H1 (cell line): ENCODE results near the gene INPP5B. TPM values are rescaled to one million over a fixed set of nuclear protein-coding genes. Genes with fewer than 3 reads are reported as not detected.

Source experiments
- MAFK ChIP-seq: IDR thresholded peaks from 2 replicates; pipeline ENCODE4 v1.6.1; 2012; ENCODE audit warnings: low read depth, mild to moderate bottlenecking, improper control_type of control experiment, low read length
- POU5F1 ChIP-seq: IDR thresholded peaks from 2 replicates; pipeline ENCODE4 v1.6.1; 2011; ENCODE audit warnings: low read depth, mild to moderate bottlenecking, low read length, moderate library complexity
- RNF2 ChIP-seq: fragments of 200-900, 300-1000 bp; sonication (generic); IDR thresholded peaks from 2 replicates; pipeline ENCODE4 v1.7.1; 2016; ENCODE audit warnings: borderline replicate concordance, low read depth, mild to moderate bottlenecking, antibody characterized with exemption, low read length; ENCODE audit not compliant: poor library complexity, severe bottlenecking; ENCODE audit errors: missing control alignments
- polyA plus RNA-seq, 7 experiments: library from polyadenylated mRNA; depleted of rRNA in 3 of 7; stranded (reverse) in 5 of 7; unstranded in 2 of 7; fragments of >200 nt in 5 of 7; fragments of 200-250 nt in 2 of 7; gene quantifications; 1 replicate in 5 of 7; 2 replicates in 1 of 7; 4 replicates in 1 of 7; pipeline versions ENCODE4 v1.2.1 to v1.2.3, GENCODE V29; 2011 to 2013; ENCODE audit warnings: missing spikeins in 2 of 7, mixed read lengths in 2 of 7
- total RNA-seq: library from RNA; stranded (reverse); fragmentation: NEBNext Ultra II Directional; extraction: Animal tissue kit (Norgen Biotek cat#: 25700); gene quantifications from 2 replicates; pipeline ENCODE4 v1.2.1, GENCODE V29; 2021

The INPP5B gene
- total and polyA plus RNA-seq, 2 of the 8 experiments (the other 6 are each of a cell fraction or from before 2014, with no cell fraction given) = 14.0 to 23.7 TPM

- TF ChIP-seq RNF2 (no peak), MAFK (no peak), POU5F1 (no peak)
Observed at GRCh38 chr1:37915476-37916093, 31.3 kb downstream of the INPP5B start (continued).
